ENCODE data around the gene MAP3K4.

The MAP3K4 gene

DNA sequence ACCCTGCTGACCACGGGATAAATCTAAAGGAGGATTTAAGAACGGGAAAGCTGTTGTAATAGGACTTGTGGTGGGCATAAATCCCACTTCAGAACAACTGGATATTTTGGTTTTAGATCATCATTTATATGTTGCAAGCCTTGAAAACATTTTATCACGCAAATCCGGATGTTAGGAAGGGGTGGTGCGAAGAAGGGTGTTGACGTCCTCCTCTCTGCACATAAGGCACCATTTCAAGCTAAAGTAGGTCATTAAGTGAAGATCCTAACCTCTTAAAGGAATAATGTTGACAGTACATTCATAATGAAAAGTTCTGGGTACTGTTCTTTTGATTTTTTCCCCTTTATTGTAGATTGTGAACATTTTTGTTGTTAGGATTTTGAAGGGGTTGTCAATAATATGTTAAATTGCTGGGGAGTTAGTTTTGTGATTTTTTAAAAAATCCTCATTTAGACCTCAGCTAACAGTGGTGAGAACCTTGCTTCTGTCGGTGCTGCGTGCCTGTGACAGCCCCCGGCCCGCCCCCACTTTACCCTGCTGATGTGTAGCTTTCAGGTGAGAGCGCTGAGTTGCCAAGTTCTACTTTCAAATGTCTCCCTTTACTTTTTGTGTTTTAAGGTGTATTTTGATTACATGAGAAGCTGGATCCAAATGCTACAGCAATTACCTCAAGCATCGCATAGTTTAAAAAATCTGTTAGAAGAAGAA, 88.8 kb downstream of the MAP3K4 start:
- no peak for DNase-seq (ENCODE audit: low read depth)

DNA sequence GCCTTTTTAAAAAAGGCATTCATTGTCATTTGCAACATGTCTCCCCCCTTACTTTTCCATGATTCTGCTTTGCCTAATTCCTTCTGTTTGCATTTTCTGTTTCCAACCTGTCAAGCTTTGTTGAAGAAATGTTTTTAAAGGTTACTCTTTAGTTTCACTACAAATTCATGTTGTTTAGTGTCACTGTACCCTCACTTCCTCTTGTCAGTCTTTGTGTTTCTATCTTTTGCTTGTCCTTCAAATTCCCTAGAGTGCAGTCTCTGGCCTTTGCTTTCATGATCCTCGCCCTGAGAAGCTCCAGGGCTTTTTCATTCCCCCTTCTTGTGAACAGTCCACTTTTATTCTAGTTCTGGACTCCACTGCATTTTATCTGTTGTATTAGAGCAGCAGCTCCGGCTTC, 90.6 kb downstream of the MAP3K4 start:
- DNase-seq (ENCODE audit: low read depth), result no peak

DNA sequence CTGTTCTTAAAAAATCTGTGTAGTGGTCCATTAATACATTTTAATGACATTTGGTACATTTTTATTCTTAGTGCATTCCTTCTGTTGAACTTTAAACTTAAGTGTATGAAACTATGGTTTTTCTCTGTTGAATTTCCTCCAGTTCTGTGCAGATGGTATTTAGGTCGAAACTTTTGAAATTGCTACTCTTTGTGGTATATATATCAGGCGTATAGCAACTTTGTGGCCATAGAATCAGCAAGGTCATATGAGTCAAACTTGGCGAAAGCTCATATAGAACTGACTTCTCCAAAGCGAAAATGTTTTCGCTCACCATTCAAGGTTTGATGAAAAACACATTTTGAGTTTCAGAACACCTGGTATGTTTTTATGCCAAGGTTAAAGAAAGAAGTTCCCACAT, 93.7 kb downstream of the MAP3K4 start:
- no peak for DNase-seq (ENCODE audit: low read depth)

DNA sequence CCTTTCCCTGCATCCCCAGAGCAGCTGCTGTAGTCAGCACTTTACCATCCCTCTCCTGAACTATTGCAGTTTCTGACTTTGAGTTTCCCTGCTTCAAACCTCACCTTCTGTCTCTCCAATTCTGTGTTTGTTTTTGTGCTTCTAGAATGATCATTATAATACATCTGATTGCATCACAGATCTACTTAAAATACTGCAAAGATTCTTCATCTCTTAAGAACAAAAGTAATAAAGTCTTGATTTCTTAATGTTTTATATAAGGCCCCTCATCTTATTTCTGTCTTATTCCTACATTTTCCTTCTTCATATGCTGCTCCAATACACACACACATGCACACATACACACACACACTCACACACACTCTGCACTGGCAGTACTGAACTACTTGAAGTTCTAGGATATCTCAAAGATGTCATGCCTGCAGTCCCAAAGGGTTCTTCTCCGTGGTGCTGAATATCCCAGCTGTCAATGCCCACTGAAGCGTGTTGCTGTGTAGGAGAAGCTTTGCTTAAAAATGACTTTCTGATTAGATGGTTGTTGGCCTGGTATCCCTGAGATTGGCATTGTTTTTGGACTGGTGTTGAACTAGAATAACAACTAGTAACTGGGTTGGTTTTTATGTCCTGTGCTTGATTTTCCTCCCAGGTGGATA, 97.2 kb downstream of the MAP3K4 start:
- DNase-seq (ENCODE audit: low read depth), result no peak

DNA sequence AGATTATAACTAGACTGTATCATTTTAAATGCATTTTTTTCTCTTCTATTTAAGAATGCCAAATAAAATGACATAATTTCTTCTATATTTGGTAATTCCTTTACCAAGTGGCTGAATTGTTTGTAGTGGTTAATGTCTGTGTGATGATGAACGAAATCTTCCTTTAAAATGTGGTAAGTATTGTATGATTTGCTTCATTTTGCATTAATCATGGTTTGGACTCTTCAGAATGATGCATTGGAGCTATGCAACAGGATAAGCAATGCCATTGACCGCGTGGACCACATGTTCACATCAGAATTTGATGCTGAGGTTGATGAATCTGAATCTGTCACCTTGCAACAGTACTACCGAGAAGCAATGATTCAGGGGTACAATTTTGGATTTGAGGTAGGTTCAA, 99.6 kb downstream of the MAP3K4 start:
- no peak for DNase-seq (ENCODE audit: low read depth)

DNA sequence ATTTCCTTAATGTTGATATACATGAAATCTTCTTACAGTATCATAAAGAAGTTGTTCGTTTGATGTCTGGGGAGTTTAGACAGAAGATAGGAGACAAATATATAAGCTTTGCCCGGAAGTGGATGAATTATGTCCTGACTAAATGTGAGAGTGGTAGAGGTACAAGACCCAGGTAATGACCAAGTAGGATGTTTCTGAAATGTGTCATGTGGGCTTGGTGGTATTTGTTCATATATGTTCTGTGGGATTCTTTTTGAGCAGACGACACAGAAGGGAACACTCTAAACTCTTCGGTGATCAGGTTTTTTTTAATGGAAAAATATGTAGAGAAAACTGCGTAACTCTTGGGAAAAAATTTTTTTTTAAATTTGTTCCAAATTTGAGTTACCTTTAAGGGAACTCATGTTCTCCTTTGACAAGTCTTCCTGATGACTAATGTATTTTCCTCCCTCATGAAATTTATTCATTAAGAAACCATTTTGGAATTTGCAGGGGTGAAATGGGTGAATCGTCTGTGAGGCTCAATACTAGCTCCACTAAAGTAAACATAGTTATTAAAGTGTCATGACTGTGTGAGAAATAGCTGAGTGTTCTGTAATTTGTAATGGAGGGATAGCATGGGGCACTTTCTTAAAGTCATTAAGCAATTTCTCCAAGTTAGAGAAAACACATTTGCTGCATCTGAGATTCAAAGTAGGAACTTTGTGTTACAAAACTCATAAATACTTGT, 100.6 kb downstream of the MAP3K4 start:
- no peak for DNase-seq (ENCODE audit: low read depth)

DNA sequence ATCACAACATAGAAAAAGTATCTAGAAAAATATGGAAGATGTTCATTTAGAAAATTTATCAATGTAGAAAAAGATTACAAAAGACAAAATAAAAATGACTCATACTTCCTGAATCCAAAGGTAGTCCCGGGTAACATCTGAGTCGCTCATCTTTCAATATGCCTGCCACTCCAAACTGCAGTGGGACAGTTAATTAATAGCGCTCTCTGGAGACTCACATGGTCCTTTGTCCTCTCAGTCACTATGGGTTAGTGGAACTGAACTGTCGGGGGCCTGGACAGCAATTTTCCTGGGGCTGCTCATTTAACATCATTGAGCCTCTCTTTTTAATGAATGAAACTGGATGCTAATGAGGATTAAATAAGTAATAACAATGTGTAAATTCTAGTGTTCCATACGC, 103.4 kb downstream of the MAP3K4 start:
- DNase-seq (ENCODE audit: low read depth), result no peak

DNA sequence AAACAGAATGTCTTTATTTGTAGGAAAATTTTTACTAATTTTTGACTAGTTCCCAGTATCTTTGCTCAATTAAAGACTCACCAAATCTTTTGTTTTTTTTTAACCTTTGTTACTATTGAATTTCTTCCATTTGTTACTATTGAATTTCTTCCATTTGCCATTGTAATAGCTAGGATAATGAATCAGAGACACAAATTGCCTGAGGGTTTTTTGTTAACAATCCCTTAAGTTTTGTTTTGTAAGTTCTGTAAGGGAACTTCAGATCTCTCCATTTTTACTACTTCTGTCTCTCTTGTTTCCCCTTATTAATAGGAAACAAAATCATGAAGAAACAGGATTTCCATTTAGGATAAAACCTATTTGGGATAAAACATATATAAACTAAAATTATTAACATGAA, 104.3 kb downstream of the MAP3K4 start:
- no peak for DNase-seq (ENCODE audit: low read depth)

DNA sequence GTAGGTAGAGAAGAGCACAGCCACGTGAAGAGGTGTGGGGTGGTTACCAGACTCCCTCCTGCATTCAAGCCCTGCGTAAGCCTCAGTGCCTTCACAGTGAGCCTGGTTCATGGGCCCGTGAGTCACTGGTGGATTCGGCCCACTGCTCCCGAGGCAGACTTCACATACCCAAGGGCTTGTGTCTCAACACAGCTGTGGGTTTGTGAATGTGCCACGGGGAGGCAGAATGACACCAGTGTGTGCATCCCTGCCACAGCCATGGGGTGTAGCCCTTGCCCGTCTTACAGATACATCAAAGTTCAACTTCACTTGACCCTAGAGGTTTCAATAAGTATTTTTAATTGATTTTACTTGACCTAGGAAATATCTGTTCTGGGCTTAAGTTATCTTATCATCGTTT, 108.5 kb downstream of the MAP3K4 start:
- no peak for DNase-seq (ENCODE audit: low read depth)

DNA sequence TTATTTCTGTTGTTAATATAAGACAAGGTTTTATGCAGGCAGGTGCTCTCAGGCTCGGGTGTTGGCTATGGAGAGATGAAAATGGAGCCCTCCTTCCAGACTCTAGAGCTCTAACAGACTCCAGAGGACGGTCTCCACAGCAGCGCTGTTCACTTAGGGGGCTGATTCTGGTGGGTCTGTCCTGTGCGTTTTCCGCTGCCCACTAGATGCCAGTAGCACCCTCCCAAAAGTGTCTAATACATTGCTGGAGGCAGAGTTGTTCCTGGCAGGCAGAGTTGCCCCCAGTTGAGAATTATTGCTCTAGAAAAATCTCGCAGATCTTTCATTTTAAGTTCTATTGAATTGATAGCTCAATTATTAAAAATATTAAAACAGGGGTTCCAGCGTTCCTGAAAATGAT, 109.9 kb downstream of the MAP3K4 start:
- DNase-seq (ENCODE audit: low read depth), result no peak

DNA sequence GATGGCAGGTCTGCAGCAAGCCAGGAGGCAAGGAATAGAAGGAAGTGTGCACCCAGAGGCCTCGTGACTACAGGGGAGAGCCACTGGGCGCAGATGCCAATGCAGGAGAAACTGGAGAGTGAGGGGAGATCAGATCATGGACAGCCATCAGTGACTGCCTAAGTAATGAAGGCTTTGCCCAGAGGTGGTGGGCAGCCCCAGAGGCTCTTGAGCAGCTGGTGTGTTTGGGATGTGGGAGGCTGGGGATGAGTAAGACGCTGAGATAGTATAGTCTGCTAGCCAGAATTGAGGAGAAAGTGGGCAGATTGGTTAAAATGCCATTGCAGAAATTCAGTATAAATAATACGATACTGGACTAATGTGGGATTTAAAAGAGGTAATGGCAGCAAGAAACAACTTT, 111.9 kb downstream of the MAP3K4 start:
- no peak for DNase-seq (ENCODE audit: low read depth)

DNA sequence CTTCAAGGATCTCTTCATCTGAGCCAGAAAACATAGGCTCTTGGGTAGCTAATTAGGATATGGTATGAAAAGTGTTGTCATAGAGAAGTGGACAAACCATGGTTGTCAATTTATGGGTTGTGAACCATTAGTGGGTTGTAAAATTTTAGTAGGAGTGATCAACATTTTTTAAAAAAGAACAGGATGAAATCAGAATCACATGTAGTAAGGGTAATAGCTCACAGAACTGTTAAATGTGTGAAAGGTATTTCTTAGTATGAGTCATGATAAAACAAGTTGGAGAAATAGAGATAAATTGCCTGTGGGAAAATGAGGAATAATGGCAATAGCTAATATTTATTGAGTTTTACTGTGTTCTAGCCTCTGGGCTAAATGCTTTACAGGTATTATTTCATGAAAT, 113.4 kb downstream of the MAP3K4 start:
- DNase-seq (ENCODE audit: low read depth), result no peak

DNA sequence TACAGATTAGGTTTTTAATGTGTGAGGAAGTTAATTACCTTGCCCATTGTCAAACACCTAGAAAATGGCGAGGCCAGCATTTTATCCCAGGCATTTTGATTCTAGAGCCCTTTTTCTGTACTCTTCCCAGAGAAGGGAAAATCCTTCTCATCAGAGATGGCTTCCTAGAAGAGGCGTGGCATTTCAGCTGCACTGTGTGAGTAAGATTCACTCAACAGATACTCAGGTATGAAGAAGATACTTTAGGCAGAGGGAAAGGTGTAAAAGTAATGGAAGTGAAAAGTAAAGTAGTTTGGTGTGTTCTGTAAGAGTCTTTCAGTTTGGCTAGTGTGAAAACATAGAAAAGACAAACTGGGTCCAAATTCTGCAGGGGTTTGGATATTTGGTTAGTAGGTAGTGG, 113.8 kb downstream of the MAP3K4 start:
- no peak for DNase-seq (ENCODE audit: low read depth)

DNA sequence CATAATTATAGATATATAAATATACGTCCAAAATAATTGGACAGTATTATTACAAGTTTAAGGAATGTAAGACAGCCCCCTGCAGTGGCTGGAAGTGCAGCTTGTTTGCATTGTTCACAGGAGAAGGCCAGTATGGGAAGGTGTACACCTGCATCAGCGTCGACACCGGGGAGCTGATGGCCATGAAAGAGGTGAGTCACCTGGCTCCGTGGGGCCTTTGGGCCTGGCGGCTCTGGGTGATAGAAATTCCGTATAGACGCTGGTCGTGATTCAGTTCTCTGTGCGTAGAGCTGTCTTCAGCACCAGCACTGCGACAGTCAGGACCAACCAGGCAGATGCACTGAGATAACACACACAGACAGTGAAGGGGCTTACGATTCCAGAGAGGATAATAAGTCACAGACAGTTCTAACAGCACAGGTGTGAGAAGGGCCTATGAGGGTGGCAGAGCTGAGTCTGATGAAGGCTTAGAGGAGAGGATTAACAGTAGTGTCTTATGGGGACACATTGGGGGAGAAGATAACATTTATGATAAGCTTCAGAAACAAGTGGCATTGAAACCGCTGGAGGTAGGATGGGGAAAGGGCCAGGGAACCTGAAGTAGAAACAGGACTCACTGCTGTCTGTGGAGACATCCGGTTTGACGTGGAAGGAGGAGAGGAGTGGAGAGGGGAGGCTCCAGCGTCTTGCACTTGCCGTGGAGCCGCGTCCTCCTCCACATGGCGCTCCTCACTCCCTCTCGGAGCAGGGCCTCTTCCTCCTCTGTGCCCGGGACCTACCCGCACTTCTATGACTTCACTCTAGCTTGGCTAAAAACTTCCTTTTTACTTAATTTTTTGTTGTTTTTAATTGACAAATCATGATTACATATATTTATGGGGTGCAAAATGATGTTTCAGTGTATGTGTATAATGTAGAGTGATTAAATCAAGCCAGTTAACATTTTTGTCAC, 116.5 kb downstream of the MAP3K4 start:
- no peak for DNase-seq (ENCODE audit: low read depth)

DNA sequence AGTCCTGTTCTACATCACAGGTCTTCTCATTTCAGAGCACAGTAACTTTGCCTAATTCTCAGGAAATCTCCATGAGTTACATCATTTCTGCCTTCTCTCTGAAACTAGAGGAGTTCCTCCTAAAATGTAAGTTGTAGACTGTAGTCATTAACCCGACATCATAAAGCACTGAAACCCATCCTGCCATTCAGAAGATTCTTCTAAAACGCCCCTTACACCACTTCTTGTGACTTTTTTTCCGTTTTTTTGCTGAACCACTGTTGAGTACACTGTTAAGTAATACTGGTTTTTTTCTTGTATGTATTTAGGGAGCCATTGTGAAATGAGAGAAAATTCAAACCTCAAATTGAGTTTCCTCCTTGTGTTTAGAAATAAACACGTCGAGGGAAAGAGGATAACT, 117.3 kb downstream of the MAP3K4 start:
- DNase-seq (ENCODE audit: low read depth), result no peak

DNA sequence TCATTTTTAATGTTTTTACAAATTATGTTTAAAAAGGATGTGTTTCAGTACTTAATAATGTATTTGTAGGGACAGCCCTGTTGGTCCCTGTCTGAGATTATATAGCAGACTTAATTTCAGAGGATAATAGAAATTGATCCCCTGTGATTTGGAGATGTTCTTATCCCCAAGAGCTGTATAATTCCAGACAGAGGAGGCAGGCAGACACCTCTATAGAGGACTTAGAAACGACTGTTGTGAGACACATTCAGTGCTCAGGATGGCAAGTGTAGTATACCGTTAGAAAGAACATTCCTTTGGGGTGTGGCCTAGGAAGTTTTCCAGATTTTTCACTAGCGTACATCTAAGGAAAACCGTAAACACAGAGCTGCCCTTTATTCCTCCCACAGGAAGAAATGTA, 117.8 kb downstream of the MAP3K4 start:
- no peak for DNase-seq (ENCODE audit: low read depth)

DNA sequence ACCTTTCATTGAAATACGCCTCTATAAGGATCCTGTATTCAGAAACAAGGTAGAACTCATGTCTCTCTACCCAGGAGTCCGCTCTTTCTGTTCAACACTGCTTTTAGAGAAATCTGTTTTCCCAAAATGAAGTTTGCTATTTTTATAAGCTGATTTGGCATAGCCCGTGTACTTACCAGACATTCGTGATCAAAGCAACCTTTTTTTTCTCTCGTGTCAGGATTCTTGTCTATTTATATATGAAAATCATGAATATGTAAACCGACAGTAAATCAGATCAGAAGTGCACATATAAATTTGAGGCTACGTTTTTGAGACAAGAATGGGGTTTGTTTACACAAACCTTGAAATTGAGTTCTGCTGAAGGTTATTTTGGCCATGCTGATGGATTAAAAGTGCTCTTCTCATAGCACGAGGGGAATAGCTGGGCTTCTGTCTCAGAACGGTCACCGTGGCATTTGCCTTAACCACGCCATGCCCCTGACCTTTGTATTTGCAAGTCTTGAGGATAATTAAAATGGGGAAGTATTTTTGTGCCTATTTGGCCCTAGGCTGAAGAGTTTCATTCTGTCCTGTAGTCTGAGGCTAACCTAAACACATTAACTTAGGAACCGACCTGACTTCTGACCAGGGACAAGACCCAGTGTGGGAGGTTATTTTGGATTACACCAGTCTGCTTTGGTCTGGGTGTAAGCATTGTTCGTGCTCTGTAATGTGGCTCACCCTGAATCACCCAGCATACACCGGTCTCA, 118.6 kb downstream of the MAP3K4 start:
- no peak for DNase-seq (ENCODE audit: low read depth)

DNA sequence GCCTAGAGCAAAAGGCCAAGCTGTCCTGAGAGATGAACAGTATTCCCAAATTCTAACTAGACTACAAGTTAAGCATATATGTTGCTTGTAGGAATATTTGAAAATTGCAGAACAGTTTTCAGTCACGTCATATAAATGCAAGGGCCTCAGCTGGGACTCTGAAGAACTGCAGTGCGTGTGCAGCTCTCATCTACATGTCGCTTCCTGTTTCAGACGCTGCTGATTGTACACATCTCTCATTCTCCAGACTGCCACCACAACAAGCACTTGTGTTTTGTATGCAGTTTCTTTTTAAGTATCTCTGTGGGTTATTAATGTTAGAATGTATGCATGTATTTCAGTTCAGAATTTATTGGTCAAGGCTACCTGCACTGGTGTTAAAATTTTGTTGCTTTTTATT, 119.7 kb downstream of the MAP3K4 start:
- no peak for DNase-seq (ENCODE audit: low read depth)

DNA sequence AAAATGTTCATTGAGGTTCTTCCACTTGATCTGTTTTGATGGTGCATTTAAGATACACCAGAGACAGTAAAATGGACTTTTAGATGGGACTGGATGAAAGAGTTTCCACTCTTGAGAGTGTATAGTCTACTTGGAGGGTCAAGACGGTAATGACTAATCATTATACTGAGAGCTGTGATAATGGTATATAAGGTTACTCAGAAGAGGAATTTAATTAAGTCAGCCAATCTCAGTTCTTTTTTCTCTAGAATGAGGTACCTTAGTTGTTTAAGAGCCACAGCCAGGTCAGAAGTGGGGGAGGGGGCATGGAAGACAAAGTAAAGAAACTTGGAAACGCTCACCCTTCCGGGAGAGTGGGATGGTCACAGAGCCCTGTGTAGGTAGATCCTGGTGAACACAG, 123.9 kb downstream of the MAP3K4 start:
- DNase-seq (ENCODE audit: low read depth), result no peak

DNA sequence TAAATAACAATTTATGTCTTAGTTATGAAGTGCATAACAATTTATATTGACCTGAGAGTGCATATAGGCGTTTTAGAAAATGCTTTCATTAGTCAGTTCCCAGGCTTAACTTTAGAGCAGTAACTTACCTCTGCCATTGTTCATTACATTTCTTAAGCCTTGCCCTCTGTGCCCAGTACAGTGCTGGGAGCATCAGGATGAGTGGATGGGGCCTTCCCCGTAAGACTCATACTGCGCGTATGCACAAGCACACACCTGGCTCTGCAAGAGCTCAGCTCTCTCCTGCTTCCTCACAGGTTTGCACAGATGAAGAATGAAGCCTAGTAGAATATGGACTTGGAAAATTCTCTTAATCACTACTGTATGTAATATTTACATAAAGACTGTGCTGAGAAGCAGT, 125.0 kb downstream of the MAP3K4 start:
- no peak for DNase-seq (ENCODE audit: low read depth)

DNA sequence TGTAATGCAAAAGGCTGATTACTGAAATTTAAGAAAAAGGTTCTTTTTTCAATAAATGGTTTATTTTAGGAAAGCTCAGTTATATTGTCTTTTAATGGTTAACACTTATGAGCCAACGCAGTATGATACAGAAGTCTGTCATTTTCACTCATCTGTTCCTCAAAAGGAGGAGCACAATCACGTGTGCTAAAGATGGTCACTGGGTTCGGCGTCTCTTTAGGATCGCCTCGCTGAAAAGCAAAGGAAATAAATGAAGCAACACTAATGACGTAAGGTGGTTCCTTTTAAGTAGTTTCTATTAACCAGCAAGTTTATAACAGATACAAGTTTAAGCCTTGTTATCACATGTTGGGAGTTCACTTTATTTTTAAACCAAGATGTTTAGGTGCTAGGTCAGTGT, 125.7 kb downstream of the MAP3K4 start:
- no peak for DNase-seq (ENCODE audit: low read depth)

DNA sequence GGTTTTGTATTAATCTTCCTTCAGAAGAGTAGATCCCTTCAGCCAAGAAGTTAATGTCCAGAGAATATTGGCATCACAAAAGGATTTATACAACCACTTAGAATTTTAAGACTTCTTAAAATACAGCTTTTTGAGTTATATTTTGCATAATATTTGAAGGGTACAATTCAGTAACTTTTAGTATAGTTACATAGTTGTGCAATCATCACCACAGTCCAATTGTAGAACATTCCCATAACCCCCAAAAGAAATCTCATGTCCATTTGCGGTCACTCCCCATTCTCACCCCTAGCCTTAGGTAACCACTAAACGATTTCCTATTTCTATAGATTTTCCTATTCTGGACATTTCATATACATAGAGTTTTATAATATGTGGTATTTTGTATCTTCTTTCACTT, 126.4 kb downstream of the MAP3K4 start:
- DNase-seq (ENCODE audit: low read depth), result no peak

Measured in stimulated activated CD8-positive, alpha-beta memory T cell treated with anti-CD3 and anti-CD28 coated beads, Interleukin-12 subunit alpha, Interleukin-12 subunit beta, amount 100 ng/mL, for 4 hours (primary cell).